ENCODE data around the gene ETV6.

DNA sequence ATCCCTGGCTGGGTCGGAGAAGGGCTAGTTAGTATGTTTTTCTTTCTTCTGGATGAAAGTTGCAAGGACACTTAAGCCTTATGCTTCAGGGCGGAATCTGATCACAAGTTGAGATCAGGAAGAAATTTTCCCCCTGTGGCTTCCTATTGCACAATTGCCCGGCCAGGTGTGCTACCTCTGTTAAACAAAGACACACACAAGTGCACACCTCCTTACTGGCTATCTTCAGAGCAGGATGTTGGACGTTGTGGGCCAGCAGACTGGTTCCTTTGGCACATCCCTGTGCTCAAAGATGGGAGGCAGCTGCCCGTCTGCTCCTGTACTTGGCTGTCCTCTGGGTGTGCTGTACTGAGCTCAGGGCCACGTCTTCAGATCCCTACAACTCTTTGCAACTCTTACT lies 19.1 kb downstream of the ETV6 start:
- TF ChIP-seq, protein P1, sequence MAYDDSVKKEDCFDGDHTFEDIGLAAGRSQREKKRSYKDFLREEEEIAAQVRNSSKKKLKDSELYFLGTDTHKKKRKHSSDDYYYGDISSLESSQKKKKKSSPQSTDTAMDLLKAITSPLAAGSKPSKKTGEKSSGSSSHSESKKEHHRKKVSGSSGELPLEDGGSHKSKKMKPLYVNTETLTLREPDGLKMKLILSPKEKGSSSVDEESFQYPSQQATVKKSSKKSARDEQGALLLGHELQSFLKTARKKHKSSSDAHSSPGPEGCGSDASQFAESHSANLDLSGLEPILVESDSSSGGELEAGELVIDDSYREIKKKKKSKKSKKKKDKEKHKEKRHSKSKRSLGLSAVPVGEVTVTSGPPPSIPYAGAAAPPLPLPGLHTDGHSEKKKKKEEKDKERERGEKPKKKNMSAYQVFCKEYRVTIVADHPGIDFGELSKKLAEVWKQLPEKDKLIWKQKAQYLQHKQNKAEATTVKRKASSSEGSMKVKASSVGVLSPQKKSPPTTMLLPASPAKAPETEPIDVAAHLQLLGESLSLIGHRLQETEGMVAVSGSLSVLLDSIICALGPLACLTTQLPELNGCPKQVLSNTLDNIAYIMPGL (CRISPR knock-in tag; IDR thresholded peaks at IDR 0.05; ENCODE audit: borderline replicate concordance), result no peak
- TF ChIP-seq POLR2AphosphoS2 (conservative IDR thresholded peaks at IDR 0.05; ENCODE audit: low read length), result no peak
- TF ChIP-seq USF2 (IDR thresholded peaks at IDR 0.05), result no peak
- no peak for TF ChIP-seq POLR2A (IDR thresholded peaks at IDR 0.05; ENCODE audit: low read length)
- TF ChIP-seq, protein P2, sequence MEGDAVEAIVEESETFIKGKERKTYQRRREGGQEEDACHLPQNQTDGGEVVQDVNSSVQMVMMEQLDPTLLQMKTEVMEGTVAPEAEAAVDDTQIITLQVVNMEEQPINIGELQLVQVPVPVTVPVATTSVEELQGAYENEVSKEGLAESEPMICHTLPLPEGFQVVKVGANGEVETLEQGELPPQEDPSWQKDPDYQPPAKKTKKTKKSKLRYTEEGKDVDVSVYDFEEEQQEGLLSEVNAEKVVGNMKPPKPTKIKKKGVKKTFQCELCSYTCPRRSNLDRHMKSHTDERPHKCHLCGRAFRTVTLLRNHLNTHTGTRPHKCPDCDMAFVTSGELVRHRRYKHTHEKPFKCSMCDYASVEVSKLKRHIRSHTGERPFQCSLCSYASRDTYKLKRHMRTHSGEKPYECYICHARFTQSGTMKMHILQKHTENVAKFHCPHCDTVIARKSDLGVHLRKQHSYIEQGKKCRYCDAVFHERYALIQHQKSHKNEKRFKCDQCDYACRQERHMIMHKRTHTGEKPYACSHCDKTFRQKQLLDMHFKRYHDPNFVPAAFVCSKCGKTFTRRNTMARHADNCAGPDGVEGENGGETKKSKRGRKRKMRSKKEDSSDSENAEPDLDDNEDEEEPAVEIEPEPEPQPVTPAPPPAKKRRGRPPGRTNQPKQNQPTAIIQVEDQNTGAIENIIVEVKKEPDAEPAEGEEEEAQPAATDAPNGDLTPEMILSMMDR (IDR thresholded peaks at IDR 0.05), result no peak
- no peak for TF ChIP-seq RNF2 (IDR thresholded peaks at IDR 0.05; ENCODE audit: borderline replicate concordance, low read depth)
- no peak for TF ChIP-seq JUN (IDR thresholded peaks at IDR 0.05)
- no peak for TF ChIP-seq REST (IDR thresholded peaks at IDR 0.05)

All from A549 (cell line).